ENCODE data around the gene DBP.

DNA sequence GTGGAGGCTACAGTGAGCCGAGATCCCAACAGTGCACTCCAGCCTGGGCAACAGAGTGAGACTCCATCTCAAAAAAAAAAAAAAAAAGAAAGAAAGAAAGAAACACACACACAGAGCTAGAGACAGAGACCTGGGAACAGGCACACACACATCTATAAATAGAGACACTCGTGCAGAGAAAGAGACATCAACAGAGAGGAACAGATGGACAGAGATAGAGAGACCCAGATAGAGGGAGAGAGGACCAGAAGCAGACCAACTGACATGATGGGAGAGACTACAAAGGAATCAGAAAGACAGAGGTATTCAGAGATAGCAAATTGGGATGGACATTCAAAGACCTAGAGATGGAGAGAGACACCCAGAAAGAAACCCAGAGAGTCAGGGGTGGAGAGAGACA is 11.0 kb upstream of the DBP start:
- TF ChIP-seq FOXM1 (IDR thresholded peaks at IDR 0.05; ENCODE audit: borderline replicate concordance, low read depth), result no peak
- TF ChIP-seq EP300 (IDR thresholded peaks at IDR 0.05; ENCODE audit: borderline replicate concordance), result no peak
- TF ChIP-seq RAD21 (IDR thresholded peaks at IDR 0.05; ENCODE audit: low read depth), result no peak
- TF ChIP-seq YY1 (IDR thresholded peaks at IDR 0.05; ENCODE audit: low read depth), result no peak
- no peak for TF ChIP-seq CEBPB (IDR thresholded peaks at IDR 0.05)
- no peak for TF ChIP-seq TEAD4 (IDR thresholded peaks at IDR 0.05)
- TF ChIP-seq EGR1 (IDR thresholded peaks at IDR 0.05), result no peak
- no peak for TF ChIP-seq REST (IDR thresholded peaks at IDR 0.05; ENCODE audit: low read depth)
- TF ChIP-seq MAX (IDR thresholded peaks at IDR 0.05), result no peak
- no peak for TF ChIP-seq TAF1 (IDR thresholded peaks at IDR 0.05; ENCODE audit: low read depth)

Measured in Ishikawa (cell line).